HepG2 (cell line): ENCODE measurements around the gene SLC17A3. TPM values are rescaled to one million over a fixed set of nuclear protein-coding genes. Genes with fewer than 3 reads are reported as not detected.
A peak's percentile ranks its signal among the peaks of the same experiment; 100 is the strongest.

Experiments
- ARID4A ChIP-seq: sonication (generic); formaldehyde crosslinking; IDR thresholded peaks from 2 replicates; pipeline ENCODE4 v1.5.0; 2020; ENCODE audit warnings: mild to moderate bottlenecking, missing genetic modification reagents, borderline replicate concordance
- E2F5 ChIP-seq: sonication (generic); formaldehyde crosslinking; conservative IDR thresholded peaks from 2 replicates; pipeline ENCODE4 v1.4.0; 2020; ENCODE audit warnings: missing genetic modification reagents
- ELF1 ChIP-seq: sonication (generic); formaldehyde crosslinking; IDR thresholded peaks from 2 replicates; pipeline ENCODE4 v1.4.0; 2020; ENCODE audit warnings: missing genetic modification reagents
- HNF1A ChIP-seq, 2 experiments: sonication (generic) in 1 of 2; formaldehyde crosslinking in 1 of 2; IDR thresholded peaks; 2 replicates each; pipeline versions ENCODE4 v1.4.0 to v1.6.1; 2016 to 2020; ENCODE audit warnings: borderline replicate concordance in 1 of 2, low read depth in 1 of 2, mild to moderate bottlenecking in 1 of 2, missing genetic modification reagents in 1 of 2
- IRF1 ChIP-seq: sonication (generic); formaldehyde crosslinking; IDR thresholded peaks from 2 replicates; pipeline ENCODE4 v1.4.0; 2020; ENCODE audit warnings: low read depth, mild to moderate bottlenecking, missing genetic modification reagents
- KDM4B ChIP-seq: sonication (generic); formaldehyde crosslinking; IDR thresholded peaks from 2 replicates; pipeline ENCODE4 v1.4.0; 2020; ENCODE audit warnings: missing genetic modification reagents
- MATR3 ChIP-seq: sonication (generic); formaldehyde crosslinking; IDR thresholded peaks from 2 replicates; pipeline ENCODE4 v1.4.0; 2020; ENCODE audit warnings: missing genetic modification reagents
- RBM39 ChIP-seq: fragments of 200-400 bp; formaldehyde crosslinking; IDR thresholded peaks from one replicate; pipeline ENCODE4 v1.6.1; 2018; ENCODE audit warnings: antibody characterized with exemption, mild to moderate bottlenecking, low read depth, low read length; ENCODE audit not compliant: poor library complexity, severe bottlenecking
- RNF2 ChIP-seq: fragments of 450-650 bp; conservative IDR thresholded peaks from 2 replicates; pipeline ENCODE4 v1.6.1; 2016; ENCODE audit warnings: low read depth
- ZFP62 ChIP-seq: sonication (generic); formaldehyde crosslinking; IDR thresholded peaks from 2 replicates; pipeline ENCODE4 v1.4.0; 2020; ENCODE audit warnings: missing genetic modification reagents
- ZKSCAN8 ChIP-seq: IDR thresholded peaks from 2 replicates; pipeline ENCODE4 v1.6.1; 2016; ENCODE audit warnings: borderline replicate concordance, missing genetic modification reagents, missing compliant biosample characterization
- ZMAT3 ChIP-seq: sonication (generic); formaldehyde crosslinking; conservative IDR thresholded peaks from 2 replicates; pipeline ENCODE4 v1.7.0; 2021; ENCODE audit warnings: missing genetic modification reagents
- ZMYM2 ChIP-seq: sonication (generic); formaldehyde crosslinking; IDR thresholded peaks from 2 replicates; pipeline ENCODE4 v1.8.0; 2022; ENCODE audit warnings: mild to moderate bottlenecking, missing genetic modification reagents
- ZNF335 ChIP-seq: sonication (generic); formaldehyde crosslinking; IDR thresholded peaks from 2 replicates; pipeline ENCODE4 v1.4.0; 2020; ENCODE audit warnings: missing genetic modification reagents
- ZNF503 ChIP-seq: sonication (generic); formaldehyde crosslinking; IDR thresholded peaks from 2 replicates; pipeline ENCODE4 v1.4.0; 2020; ENCODE audit warnings: missing genetic modification reagents
- ZNF557 ChIP-seq: sonication (generic); formaldehyde crosslinking; IDR thresholded peaks from 2 replicates; pipeline ENCODE4 v1.4.0; 2020; ENCODE audit warnings: missing genetic modification reagents
- ZNF792 ChIP-seq: IDR thresholded peaks from 2 replicates; pipeline ENCODE4 v1.6.1; 2016
- polyA plus RNA-seq, 8 experiments: library from polyadenylated mRNA; depleted of rRNA in 3 of 8; stranded (reverse) in 7 of 8; unstranded in 1 of 8; fragments of >200 nt; fragmentation: Illumina TruSeq in 4 of 8; extraction: Trizol in 4 of 8; gene quantifications; 2 replicates each; pipeline versions ENCODE4 v1.2.1 to v1.2.3, GENCODE V29; 2011 to 2016; ENCODE audit warnings: low read depth in 4 of 8, missing spikeins in 1 of 8, mixed read lengths in 1 of 8; ENCODE audit not compliant: insufficient read depth in 1 of 8
- total RNA-seq, 5 experiments: library from RNA; depleted of rRNA; stranded (reverse); fragments of >200 nt; fragmentation: Illumina TruSeq; extraction: Trizol; gene quantifications; 2 replicates each; pipeline ENCODE4 v1.2.3, GENCODE V29; 2016; ENCODE audit warnings: low read depth in 1 of 5

SLC17A3 gene
- total and polyA plus RNA-seq, 2 of the 13 experiments (the other 11 are each of a cell fraction or from before 2014, with no cell fraction given): 0.09 to 0.11 TPM

- TF ChIP-seq ZNF503 (no peak), RNF2 (no peak), ARID4A (CRISPR knock-in tag) (peak; percentile 38; the same call in 1 of the 2 replicates), ZMAT3 (0 out of 2 replicates have a peak, but pooled peaks have one; percentile 23), ZKSCAN8 (no peak), HNF1A (IDR thresholded peaks at IDR 0.05; ENCODE audit: low read depth) (peak; percentile 71), HNF1A (CRISPR knock-in tag; IDR thresholded peaks at IDR 0.05; ENCODE audit: borderline replicate concordance) (no peak), ELF1 (CRISPR knock-in tag) (no peak), IRF1 (no peak; the same call in 1 of the 2 replicates), E2F5 (CRISPR knock-in tag) (no peak), ZNF792 (CRISPR knock-in tag) (no peak), ZMYM2 (CRISPR knock-in tag) (no peak), ZNF335 (no peak), ZFP62 (no peak), KDM4B (CRISPR knock-in tag) (no peak), ZNF557 (CRISPR knock-in tag) (no peak), MATR3 (CRISPR knock-in tag) (no peak), RBM39 (no peak)
Observed at GRCh38 chr6:25835442-25836283, 38.4 kb downstream of the SLC17A3 start (continued).
